Activated naive CD4-positive, alpha-beta T cell treated with anti-CD3 and anti-CD28 coated beads, Interleukin-2, amount 10 ng/mL, durations not matched to agents 7 days and 5 days (primary cell): ENCODE measurements around the gene ARID3A.

Experiments
- CTCF ChIA-PET: fragments of 350-600 bp; sonication (Branson Sonifier 250); formaldehyde crosslinking; loops from one replicate; lab custom pipeline; 2021; ENCODE audit warnings: antibody characterized with exemption; lab: Charles Lee
- DNase-seq: peaks from one replicate; pipeline ENCODE4 v3.0.0-alpha.2; 2020
- H3K27ac Mint-ChIP-seq: one replicate; pipeline ENCODE4 v1.8.0; 2021; ENCODE audit warnings: mild to moderate bottlenecking, moderate library complexity, mixed read lengths
- H3K27me3 Mint-ChIP-seq: one replicate; pipeline ENCODE4 v1.8.0; 2021; ENCODE audit warnings: mild to moderate bottlenecking, mixed read lengths
- H3K36me3 Mint-ChIP-seq: one replicate; pipeline ENCODE4 v1.8.0; 2021; ENCODE audit warnings: mixed read lengths
- H3K4me1 Mint-ChIP-seq: one replicate; pipeline ENCODE4 v1.8.0; 2021; ENCODE audit warnings: mixed read lengths
- H3K4me3 Mint-ChIP-seq: one replicate; pipeline ENCODE4 v1.8.0; 2021; ENCODE audit warnings: mild to moderate bottlenecking, moderate library complexity, mixed read lengths
- H3K9me3 Mint-ChIP-seq: one replicate; pipeline ENCODE4 v1.8.0; 2021; ENCODE audit warnings: mixed read lengths

Gene ARID3A

GRCh38 chr19:973726-974563, 48.1 kb downstream of the ARID3A start:
- peaks cover 7% of the 10 kb centered on the region for H3K9me3 Mint-ChIP-seq
- DNase-seq, result no peak
- no peak overlapping the region for H3K4me3 Mint-ChIP-seq
- no peaks in the 10 kb centered on the region for H3K4me1 Mint-ChIP-seq
- peaks cover 22% of the 10 kb centered on the region for H3K36me3 Mint-ChIP-seq
- no peaks in the 10 kb centered on the region for H3K27me3 Mint-ChIP-seq
- CTCF ChIA-PET, result no interaction called here
- no peak overlapping the region for H3K27ac Mint-ChIP-seq

GRCh38 chr19:974564-975257, 48.9 kb downstream of the ARID3A start:
- Mint-ChIP-seq H3K27ac (no peak overlapping the region), H3K4me1 (no peaks in the 10 kb centered on the region), H3K4me3 (no peak overlapping the region), H3K27me3 (no peaks in the 10 kb centered on the region), H3K9me3 (peaks cover 7% of the 10 kb centered on the region), H3K36me3 (peaks cover 22% of the 10 kb centered on the region)
- CTCF ChIA-PET, result no interaction called here
- no peak for DNase-seq

- H3K36me3 Mint-ChIP-seq, result peaks cover 9% of the 10 kb centered on the region
- no peak overlapping the region for H3K4me3 Mint-ChIP-seq
- no peaks in the 10 kb centered on the region for H3K4me1 Mint-ChIP-seq
- H3K27me3 Mint-ChIP-seq, result peaks cover 6% of the 10 kb centered on the region
- no peaks in the 10 kb centered on the region for H3K9me3 Mint-ChIP-seq
- DNase-seq, result no peak
- CTCF ChIA-PET, result no interaction called here
- H3K27ac Mint-ChIP-seq, result no peak overlapping the region
These were observed 50.6 kb downstream of the ARID3A start for GRCh38 chr19:976476-976875.

- H3K4me1 Mint-ChIP-seq, result no peaks in the 10 kb centered on the region
- H3K27me3 Mint-ChIP-seq, result peaks cover 6% of the 10 kb centered on the region
- CTCF ChIA-PET, result no interaction called here
- no peaks in the 10 kb centered on the region for H3K9me3 Mint-ChIP-seq
- peaks cover 5% of the 10 kb centered on the region for H3K36me3 Mint-ChIP-seq
- no peak overlapping the region for H3K4me3 Mint-ChIP-seq
- DNase-seq, result no peak
- H3K27ac Mint-ChIP-seq, result no peak overlapping the region
These were observed 51.2 kb downstream of the ARID3A start for GRCh38 chr19:977058-977464.

DNA sequence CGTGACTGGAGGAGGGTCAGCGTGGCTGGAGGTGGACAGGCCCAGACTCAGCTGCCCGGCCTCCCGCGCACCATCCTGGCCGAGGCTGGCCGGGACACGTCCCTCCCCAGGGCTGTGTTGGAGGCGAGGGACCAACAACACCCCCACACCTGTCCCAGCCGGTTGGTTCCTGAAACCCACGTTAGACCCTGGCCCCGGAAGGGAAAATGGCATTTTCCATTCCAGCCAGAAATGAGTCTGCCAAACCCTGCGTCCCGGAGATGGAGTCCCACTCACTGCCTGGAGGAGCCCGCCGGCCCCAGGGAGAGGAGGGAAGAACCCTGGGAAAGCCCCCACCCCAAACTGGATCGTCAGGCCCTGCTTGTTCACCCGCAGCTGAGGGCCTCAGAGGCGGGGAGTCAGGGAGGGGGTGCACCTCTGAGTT, 53.5 kb downstream of the ARID3A start:
- Mint-ChIP-seq H3K27ac (no peak overlapping the region), H3K9me3 (no peaks in the 10 kb centered on the region), H3K36me3 (peaks cover 2% of the 10 kb centered on the region), H3K4me1 (peaks cover 13% of the 10 kb centered on the region), H3K27me3 (peaks cover 6% of the 10 kb centered on the region), H3K4me3 (no peak overlapping the region)
- no peak for DNase-seq
- CTCF ChIA-PET, result no interaction called here

DNA sequence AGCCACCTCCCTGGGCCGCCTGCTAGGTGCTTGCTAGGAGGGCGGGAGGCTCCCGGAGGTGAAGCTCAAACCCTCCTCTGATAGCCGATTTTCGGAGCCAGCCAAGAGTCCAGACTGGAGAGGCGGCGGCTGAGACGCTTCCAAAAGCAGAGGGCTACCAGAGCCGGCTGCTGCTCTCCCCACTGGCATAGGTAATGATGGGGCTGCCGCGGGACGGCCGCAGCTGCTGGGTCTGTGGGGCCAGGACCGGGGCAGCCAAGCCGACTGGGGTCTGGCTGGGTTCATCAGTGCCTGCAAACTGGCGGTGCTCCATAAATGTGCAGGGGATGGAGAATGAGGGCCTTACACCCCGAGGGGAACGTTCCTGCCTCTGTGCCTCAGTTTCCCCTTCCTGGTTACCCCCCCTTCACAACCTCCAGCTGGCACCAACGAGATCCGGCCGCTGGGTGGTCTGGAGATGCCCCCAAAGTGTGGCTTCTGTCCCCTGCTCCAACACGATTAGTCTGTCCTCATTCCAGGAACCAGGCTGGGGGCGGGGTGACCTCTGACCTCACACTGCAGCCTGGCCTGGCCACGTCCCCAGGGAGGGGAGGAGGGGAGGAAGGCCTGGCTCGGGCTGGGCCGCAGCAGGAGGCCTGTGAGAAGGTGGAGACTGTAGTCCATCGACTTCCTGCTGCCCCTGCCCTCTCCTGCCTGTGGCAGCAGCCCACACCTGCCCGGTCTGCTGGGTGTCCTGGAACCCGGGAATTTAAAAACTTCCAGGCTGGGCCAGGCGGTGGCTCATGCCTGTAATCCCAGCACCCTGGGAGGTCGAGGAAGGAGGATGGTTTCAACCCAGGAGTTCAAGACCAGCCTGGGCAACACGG, 54.5 kb downstream of the ARID3A start:
- H3K36me3 Mint-ChIP-seq, result peaks cover 2% of the 10 kb centered on the region
- no peak overlapping the region for H3K4me3 Mint-ChIP-seq
- peaks cover 22% of the 10 kb centered on the region for H3K4me1 Mint-ChIP-seq
- no peaks in the 10 kb centered on the region for H3K9me3 Mint-ChIP-seq
- no peak for DNase-seq
- peaks cover 6% of the 10 kb centered on the region for H3K27me3 Mint-ChIP-seq
- no peak overlapping the region for H3K27ac Mint-ChIP-seq
- CTCF ChIA-PET, result interaction anchor here (1.3 to 1.6 kb wide), 2 partner anchors 60 to 117 kb away, joined by 4 to 6 read pairs; no protein-coding TSS in a partner anchor

GRCh38 chr19:982567-983170, 56.8 kb downstream of the ARID3A start:
- CTCF ChIA-PET, result interaction anchor here (0.6 to 4.5 kb wide), 9 partner anchors 12 to 481 kb away, joined by 3 to 74 read pairs (median 3); no protein-coding TSS in a partner anchor
- Mint-ChIP-seq H3K36me3 (peaks cover 7% of the 10 kb centered on the region), H3K4me1 (peaks cover 32% of the 10 kb centered on the region), H3K27ac (no peak overlapping the region), H3K4me3 (peak overlapping the region; percentile 44), H3K27me3 (peaks cover 6% of the 10 kb centered on the region), H3K9me3 (no peaks in the 10 kb centered on the region)
- DNase-seq, result peak; percentile 79

- H3K27me3 Mint-ChIP-seq, result peaks cover 6% of the 10 kb centered on the region
- peaks cover 9% of the 10 kb centered on the region for H3K36me3 Mint-ChIP-seq
- peak within 1 kb of the TSS; percentile 92 for H3K4me3 Mint-ChIP-seq
- CTCF ChIA-PET, result interaction anchor here (1.0 to 4.5 kb wide), 12 partner anchors 14 to 282 kb away, joined by 3 to 74 read pairs (median 4); partner anchors contain the start of gene ATP5F1D
- peak within 1 kb of the TSS; percentile 90 for H3K27ac Mint-ChIP-seq
- no peaks in the 10 kb centered on the region for H3K9me3 Mint-ChIP-seq
- H3K4me1 Mint-ChIP-seq, result peaks cover 32% of the 10 kb centered on the region
- peak; percentile 94 for DNase-seq
These were observed 58.5 kb downstream of the ARID3A start, which contains the start of gene WDR18 for GRCh38 chr19:984165-984967. WDR18 (plus strand) TSS chr19:984345; CDS start chr19:984354, 9 bp downstream.

- Mint-ChIP-seq H3K4me3 (peak overlapping the region; percentile 92), H3K9me3 (no peaks in the 10 kb centered on the region), H3K27me3 (no peaks in the 10 kb centered on the region), H3K4me1 (peaks cover 32% of the 10 kb centered on the region), H3K36me3 (peaks cover 13% of the 10 kb centered on the region), H3K27ac (peak overlapping the region; percentile 80)
- DNase-seq, result no peak
- CTCF ChIA-PET, result no interaction called here
These were observed 60.2 kb downstream of the ARID3A start for GRCh38 chr19:986083-986482.

DNA sequence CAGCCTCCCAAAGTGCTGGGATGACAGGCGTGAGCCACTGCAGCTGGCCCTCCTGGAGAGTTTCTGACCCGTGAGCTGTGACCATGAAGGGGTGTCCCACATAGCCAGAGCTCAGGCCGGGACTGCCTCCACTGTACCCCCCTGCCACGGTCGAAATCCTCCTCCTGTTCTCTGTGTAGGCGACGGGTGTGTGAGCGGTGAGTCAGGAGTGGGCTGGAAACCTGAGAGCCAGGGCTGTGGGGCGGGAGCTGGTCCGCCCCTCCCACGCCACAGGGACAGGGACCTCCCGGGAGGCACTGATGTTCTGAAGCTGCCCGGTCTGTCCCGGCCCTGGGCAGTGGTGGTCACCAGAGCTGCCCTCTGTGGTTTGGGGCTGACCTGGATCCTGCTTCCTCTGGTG, 62.2 kb downstream of the ARID3A start:
- CTCF ChIA-PET, result no interaction called here
- Mint-ChIP-seq H3K4me3 (no peak overlapping the region), H3K4me1 (peaks cover 28% of the 10 kb centered on the region), H3K36me3 (peaks cover 20% of the 10 kb centered on the region), H3K9me3 (no peaks in the 10 kb centered on the region), H3K27ac (no peak overlapping the region), H3K27me3 (no peaks in the 10 kb centered on the region)
- no peak for DNase-seq

DNA sequence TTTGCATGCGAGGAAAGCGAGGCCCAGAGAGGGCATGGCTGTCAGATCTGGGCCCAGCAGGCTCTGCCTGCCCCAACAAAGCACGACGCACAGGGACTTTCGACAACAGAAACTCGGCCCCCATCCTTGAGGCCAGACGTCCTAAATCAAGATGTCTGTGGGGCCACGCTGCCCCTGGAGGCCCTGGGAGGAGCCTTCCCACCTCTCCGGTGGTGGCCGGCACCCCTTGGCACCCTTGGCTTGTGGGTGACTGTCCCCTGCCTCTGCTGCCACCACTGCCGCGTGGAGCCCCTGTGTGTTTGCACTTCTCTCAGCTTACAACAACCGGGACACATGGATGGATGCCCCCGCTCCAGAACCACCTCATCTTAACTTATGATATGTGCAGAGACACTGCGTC, 62.7 kb downstream of the ARID3A start:
- H3K36me3 Mint-ChIP-seq, result peaks cover 23% of the 10 kb centered on the region
- CTCF ChIA-PET, result interaction anchor here (1.0 kb wide), 1 partner anchor 233 kb away, joined by 3 read pairs; no protein-coding TSS in a partner anchor
- peaks cover 25% of the 10 kb centered on the region for H3K4me1 Mint-ChIP-seq
- no peak overlapping the region for H3K27ac Mint-ChIP-seq
- no peaks in the 10 kb centered on the region for H3K27me3 Mint-ChIP-seq
- no peak for DNase-seq
- no peaks in the 10 kb centered on the region for H3K9me3 Mint-ChIP-seq
- no peak overlapping the region for H3K4me3 Mint-ChIP-seq

- H3K4me1 Mint-ChIP-seq, result peaks cover 18% of the 10 kb centered on the region
- peaks cover 23% of the 10 kb centered on the region for H3K36me3 Mint-ChIP-seq
- no peaks in the 10 kb centered on the region for H3K27me3 Mint-ChIP-seq
- CTCF ChIA-PET, result interaction anchor here (1.0 kb wide), 1 partner anchor 232 kb away, joined by 3 read pairs; no protein-coding TSS in a partner anchor
- no peak for DNase-seq
- no peaks in the 10 kb centered on the region for H3K9me3 Mint-ChIP-seq
- no peak overlapping the region for H3K27ac Mint-ChIP-seq
- H3K4me3 Mint-ChIP-seq, result no peak overlapping the region
These were observed 63.7 kb downstream of the ARID3A start for GRCh38 chr19:989381-990081.
